HepG2 (cell line): ENCODE results near the gene PRIMPOL.

ENCODE experiments used
- ATF3 ChIP-seq: sonication (generic); formaldehyde crosslinking; IDR thresholded peaks from 2 replicates; pipeline ENCODE4 v1.4.0; 2020; ENCODE audit warnings: missing genetic modification reagents
- CTCF ChIP-seq: sonication (generic); formaldehyde crosslinking; IDR thresholded peaks from 2 replicates; pipeline ENCODE4 v1.5.0; 2020; ENCODE audit warnings: mild to moderate bottlenecking, missing genetic modification reagents, moderate library complexity
- HNRNPH1 ChIP-seq: fragments of 200-400 bp; formaldehyde crosslinking; optimal IDR thresholded peaks from 2 replicates; pipeline ENCODE3; 2017; ENCODE audit warnings: mild to moderate bottlenecking, low read depth, low read length
- KAT8 ChIP-seq: IDR thresholded peaks from 2 replicates; pipeline ENCODE4 v1.6.1; 2016; ENCODE audit warnings: missing genetic modification reagents, missing compliant biosample characterization
- KDM1A ChIP-seq: IDR thresholded peaks from 2 replicates; pipeline ENCODE4 v1.6.1; 2016; ENCODE audit warnings: missing compliant biosample characterization
- TCF12 ChIP-seq, 2 experiments: fragments of 450-650 bp in 1 of 2; sonication (generic) in 1 of 2; formaldehyde crosslinking in 1 of 2; IDR thresholded peaks; 2 replicates each; pipeline versions ENCODE4 v1.6.1 to v1.8.0; 2017 to 2022; ENCODE audit warnings: antibody characterized with exemption in 1 of 2, mild to moderate bottlenecking in 1 of 2, missing genetic modification reagents in 1 of 2, moderate library complexity in 1 of 2
- THAP9 ChIP-seq: sonication (generic); formaldehyde crosslinking; IDR thresholded peaks from 2 replicates; pipeline ENCODE4; 2020; ENCODE audit warnings: missing genetic modification reagents, mild to moderate bottlenecking, borderline replicate concordance
- ZFP90 ChIP-seq: sonication (generic); formaldehyde crosslinking; IDR thresholded peaks from 2 replicates; pipeline ENCODE4 v1.8.0; 2022; ENCODE audit warnings: missing genetic modification reagents, mild to moderate bottlenecking, inconsistent platforms, borderline replicate concordance
- ZFX ChIP-seq: sonication (generic); formaldehyde crosslinking; IDR thresholded peaks from 2 replicates; pipeline ENCODE4 v1.4.0; 2020; ENCODE audit warnings: mild to moderate bottlenecking, low read depth, missing genetic modification reagents, moderate library complexity
- ZNF431 ChIP-seq: sonication (generic); formaldehyde crosslinking; IDR thresholded peaks from 2 replicates; pipeline ENCODE4 v1.9.0; 2022; ENCODE audit warnings: missing genetic modification reagents, low read depth, mild to moderate bottlenecking, borderline replicate concordance
- ZNF670 ChIP-seq: sonication (generic); formaldehyde crosslinking; IDR thresholded peaks from 2 replicates; pipeline ENCODE4 v1.8.0; 2022; ENCODE audit warnings: mild to moderate bottlenecking, missing genetic modification reagents, borderline replicate concordance
- ZNF672 ChIP-seq: sonication (generic); formaldehyde crosslinking; IDR thresholded peaks from 2 replicates; pipeline ENCODE4 v1.8.1; 2022; ENCODE audit warnings: missing genetic modification reagents
- ZNF703 ChIP-seq: sonication (generic); formaldehyde crosslinking; IDR thresholded peaks from 2 replicates; pipeline ENCODE4 v1.5.1; 2020; ENCODE audit warnings: missing genetic modification reagents, mild to moderate bottlenecking, moderate library complexity, borderline replicate concordance

- TF ChIP-seq CTCF (no peak), ZFP90 (CRISPR knock-in tag) (no peak), ZNF703 (CRISPR knock-in tag) (no peak), ZFX (CRISPR knock-in tag) (no peak), TCF12 (IDR thresholded peaks at IDR 0.05) (no peak), TCF12 (CRISPR knock-in tag; IDR thresholded peaks at IDR 0.05) (no peak), ZNF672 (CRISPR knock-in tag) (no peak), ATF3 (CRISPR knock-in tag) (no peak), ZNF431 (CRISPR knock-in tag) (no peak), HNRNPH1 (no peak), THAP9 (no peak), KAT8 (CRISPR knock-in tag) (no peak), KDM1A (CRISPR knock-in tag) (no peak), ZNF670 (no peak)
These were observed 23.2 kb downstream of the PRIMPOL start for GRCh38 chr4:184672741-184673140.
